ENCODE results near the gene TP53AIP1. TPM values are rescaled to one million over a fixed set of nuclear protein-coding genes. Genes with fewer than 3 reads are reported as not detected.

TP53AIP1 gene
- total RNA-seq, 1 experiment from 2014 or later, result not detected

- WGBS (ENCODE audit: extremely low coverage, insufficient read length, low lambda C conversion rate), result no CpG with 5 or more reads among the region's 2 CpGs
- Histone ChIP-seq H2BK12ac (ENCODE audit: insufficient read length, low read depth, low read length) (no peak overlapping the region), H3T11ph (ENCODE audit: low read length) (no peak overlapping the region), H3K9ac (ENCODE audit: extremely low read depth, insufficient read length, low read length) (no peak overlapping the region), H4K8ac (replicated peaks; ENCODE audit: insufficient read length, low read depth, low read length) (no peak overlapping the region), H3K56ac (ENCODE audit: insufficient read length, low read depth, low read length) (no peak overlapping the region), H3K14ac (ENCODE audit: insufficient read depth, low read length) (no peak overlapping the region), H3K4me2 (ENCODE audit: insufficient read depth, insufficient read length, low read length) (no peak overlapping the region), H3K4ac (ENCODE audit: low read depth, low read length) (no peak overlapping the region), H4K91ac (ENCODE audit: insufficient read length, low read depth, low read length) (no peak overlapping the region), H2BK15ac (ENCODE audit: low read depth, low read length) (no peak overlapping the region), H3K4me1 (ENCODE audit: insufficient read depth, low read length) (no peaks in the 10 kb centered on the region), H3K23ac (ENCODE audit: insufficient read length, low read depth, low read length) (no peak overlapping the region), H3K27me3 (ENCODE audit: insufficient read depth, low read length) (peaks cover 41% of the 10 kb centered on the region), H2BK20ac (ENCODE audit: low read depth, low read length, poor library complexity, severe bottlenecking) (no peak overlapping the region), H3K23me2 (ENCODE audit: insufficient read length, low read depth, low read length, poor library complexity, severe bottlenecking) (no peaks in the 10 kb centered on the region), H3K79me2 (ENCODE audit: insufficient read depth, low read length) (no peaks in the 10 kb centered on the region), H2BK120ac (ENCODE audit: low read depth, low read length, poor library complexity, severe bottlenecking) (no peak overlapping the region), H2AFZ (ENCODE audit: low read length) (no peak overlapping the region), H3K79me1 (ENCODE audit: insufficient read depth, low read depth, low read length, poor library complexity, severe bottlenecking) (no peaks in the 10 kb centered on the region), H3K18ac (ENCODE audit: insufficient read length, low read depth, low read length) (no peak overlapping the region), H4K20me1 (ENCODE audit: control insufficient read depth, insufficient read depth, insufficient read length) (peaks cover under 1% of the 10 kb centered on the region), H2BK5ac (ENCODE audit: insufficient read length, low read length) (no peak overlapping the region), H3K27ac (ENCODE audit: insufficient read length, low read depth, low read length) (no peak overlapping the region), H4K5ac (ENCODE audit: insufficient read length, low read depth, low read length) (no peak overlapping the region), H2AK5ac (ENCODE audit: insufficient read length, low read length) (no peak overlapping the region), H3K9me3 (ENCODE audit: control insufficient read depth, low read depth, low read length) (no peaks in the 10 kb centered on the region)
- H3K27me3 Mint-ChIP-seq (ENCODE audit: low read depth), result peaks cover 93% of the 10 kb centered on the region
- H3K27ac Mint-ChIP-seq, result no peak overlapping the region
- TF ChIP-seq CTCF (conservative IDR thresholded peaks at IDR 0.05), result no peak
- no peaks in the 10 kb centered on the region for H3K36me3 Mint-ChIP-seq (ENCODE audit: insufficient read depth in 1 of 3, low read depth in 3 of 3)
- DNase-seq, result no peak
- no peak overlapping the region for H3K4me3 Mint-ChIP-seq
- peaks cover 14 to 20% of the 10 kb centered on the region in 2 experiments for H3K4me1 Mint-ChIP-seq
- no peaks in the 10 kb centered on the region; a peak in 2 of 5 replicates for H3K9me3 Mint-ChIP-seq
These were observed 46.3 kb downstream of the TP53AIP1 start for GRCh38 chr11:128896356-128896755.
